Activated T-helper 2 cell treated with anti-CD3 and anti-CD28 coated beads, Interferon-gamma antibody, Interleukin-2, Interleukin-4, amounts not matched to agents 10 μg/mL and 5 μg/mL and 100 μg/mL, durations not matched to agents 14 hours and 24 hours and 36 hours (primary cell): Measurements from ENCODE around the gene FASN. TPM values are rescaled to one million over a fixed set of nuclear protein-coding genes. Genes with fewer than 3 reads are reported as not detected.
"Not testable (repeated sequence)": the region's sequence is repeated elsewhere in the genome, so short reads cannot be mapped to it uniquely, and the experiment has no call there.

Experiments used
- DNase-seq: peaks from one replicate; pipeline ENCODE4 v3.0.0; 2021; ENCODE audit warnings: low spot score
- H3K27ac Mint-ChIP-seq: one replicate; pipeline ENCODE4 v1.8.0; 2021; ENCODE audit warnings: mixed read lengths
- H3K27me3 Mint-ChIP-seq: one replicate; pipeline ENCODE4 v1.8.0; 2021; ENCODE audit warnings: low read depth, mixed read lengths
- H3K36me3 Mint-ChIP-seq: one replicate; pipeline ENCODE4 v1.8.0; 2021; ENCODE audit warnings: low read depth, mixed read lengths
- H3K4me1 Mint-ChIP-seq: one replicate; pipeline ENCODE4 v1.8.0; 2021; ENCODE audit warnings: low read depth, mixed read lengths
- H3K4me3 Mint-ChIP-seq: one replicate; pipeline ENCODE4 v1.8.0; 2021; ENCODE audit warnings: low read depth, mild to moderate bottlenecking, moderate library complexity, mixed read lengths
- H3K9me3 Mint-ChIP-seq: one replicate; pipeline ENCODE4 v1.8.0; 2021; ENCODE audit warnings: mixed read lengths
- intact Hi-C: fragments of 100-400 bp; cut with micrococcal nuclease; formaldehyde crosslinking; loops from one replicate; pipeline ENCODE4 v1.15.1; 2023
- total RNA-seq: library from RNA; stranded (reverse); gene quantifications from 2 replicates; pipeline ENCODE4 v1.2.3, GENCODE V29; 2022

Gene FASN
- total RNA-seq, 1 donor from 2014 or later: 387 TPM

DNA sequence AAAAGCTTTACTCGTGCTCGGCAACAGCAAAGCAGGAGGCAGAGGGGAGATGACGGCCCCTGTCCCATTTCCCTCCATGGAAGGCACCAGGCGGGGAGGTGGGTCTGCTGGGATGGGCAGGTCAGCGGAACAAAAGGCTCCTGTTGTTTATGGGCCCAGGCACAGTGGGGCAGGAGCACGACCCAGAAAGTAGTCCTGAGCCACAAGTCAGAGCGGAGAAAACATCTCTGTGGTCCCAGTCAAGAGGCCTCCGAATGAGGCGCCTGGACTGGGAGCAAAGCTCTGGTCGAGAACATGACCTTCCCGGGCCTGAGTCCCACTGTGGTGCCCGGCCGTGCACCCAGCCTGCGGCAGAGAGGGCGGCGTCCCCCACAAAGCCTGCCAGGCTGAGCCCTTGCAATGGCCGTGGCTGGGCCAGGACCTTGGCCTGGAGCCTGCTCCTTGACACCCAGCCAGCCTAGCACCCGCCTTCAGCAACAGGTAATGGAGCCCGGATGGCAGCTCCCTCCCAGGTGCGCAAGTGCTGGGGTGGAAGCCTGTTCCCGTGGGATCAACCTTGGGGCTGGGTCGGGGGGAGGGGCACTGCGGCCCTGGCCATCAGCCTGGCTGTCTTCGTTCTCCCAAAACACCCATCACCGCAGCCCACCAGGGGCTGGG, 50.0 kb downstream of the FASN start:
- no peak for DNase-seq
- Mint-ChIP-seq H3K4me3 (no peak overlapping the region), H3K9me3 (no peaks in the 10 kb centered on the region), H3K4me1 (peaks cover 7% of the 10 kb centered on the region), H3K27ac (no peak overlapping the region), H3K36me3 (peaks cover 5% of the 10 kb centered on the region), H3K27me3 (no peaks in the 10 kb centered on the region)
- intact Hi-C loops: no loop called here

DNA sequence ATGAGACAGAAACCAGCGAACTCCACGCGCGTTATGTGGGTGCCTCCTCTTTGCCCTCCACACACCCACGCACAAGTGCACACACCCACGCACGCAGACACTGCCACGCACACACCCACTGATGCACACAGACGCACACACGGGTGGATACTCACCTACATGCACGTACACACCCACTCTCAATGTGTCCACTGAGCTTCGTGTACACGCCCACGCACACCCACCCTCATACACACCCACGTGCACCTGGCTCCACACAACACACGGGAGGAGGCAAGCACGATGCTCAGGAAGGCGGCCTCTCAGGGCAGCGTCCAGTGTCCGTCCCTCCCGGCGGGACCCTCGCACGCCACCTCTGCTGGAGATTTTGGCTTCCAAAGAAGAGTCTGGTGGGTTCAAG, 50.7 kb downstream of the FASN start:
- peaks cover 7% of the 10 kb centered on the region for H3K4me1 Mint-ChIP-seq
- intact Hi-C loops: no loop called here
- no peaks in the 10 kb centered on the region for H3K27me3 Mint-ChIP-seq
- H3K27ac Mint-ChIP-seq: no peak overlapping the region
- peaks cover 5% of the 10 kb centered on the region for H3K36me3 Mint-ChIP-seq
- no peak for DNase-seq
- H3K9me3 Mint-ChIP-seq: no peaks in the 10 kb centered on the region
- H3K4me3 Mint-ChIP-seq: no peak overlapping the region

DNA sequence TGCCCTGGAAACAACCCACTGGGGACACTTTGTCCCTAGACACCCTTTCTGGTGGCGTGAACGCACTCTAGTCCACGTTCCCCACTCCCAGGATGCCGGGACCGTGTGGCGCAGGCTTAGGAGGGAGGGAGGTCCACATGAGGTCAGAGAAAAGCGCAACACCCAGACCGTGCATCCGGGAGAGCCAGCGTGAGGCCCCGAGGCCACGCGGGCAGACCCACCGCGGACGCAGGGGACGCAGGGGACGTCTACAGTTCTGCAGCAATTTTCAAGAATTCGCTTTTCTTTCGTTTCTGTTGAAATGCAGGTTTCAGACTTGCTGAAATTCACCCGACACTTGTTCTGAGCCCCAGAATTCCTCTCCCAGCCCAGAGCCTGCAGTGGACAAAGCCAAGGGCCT, 51.1 kb downstream of the FASN start:
- DNase-seq: no peak
- Mint-ChIP-seq H3K9me3 (no peaks in the 10 kb centered on the region), H3K4me1 (peaks cover 7% of the 10 kb centered on the region), H3K27me3 (no peaks in the 10 kb centered on the region), H3K27ac (no peak overlapping the region), H3K36me3 (peaks cover 5% of the 10 kb centered on the region), H3K4me3 (peak overlapping the region; percentile 17)
- intact Hi-C loops: no loop called here

DNA sequence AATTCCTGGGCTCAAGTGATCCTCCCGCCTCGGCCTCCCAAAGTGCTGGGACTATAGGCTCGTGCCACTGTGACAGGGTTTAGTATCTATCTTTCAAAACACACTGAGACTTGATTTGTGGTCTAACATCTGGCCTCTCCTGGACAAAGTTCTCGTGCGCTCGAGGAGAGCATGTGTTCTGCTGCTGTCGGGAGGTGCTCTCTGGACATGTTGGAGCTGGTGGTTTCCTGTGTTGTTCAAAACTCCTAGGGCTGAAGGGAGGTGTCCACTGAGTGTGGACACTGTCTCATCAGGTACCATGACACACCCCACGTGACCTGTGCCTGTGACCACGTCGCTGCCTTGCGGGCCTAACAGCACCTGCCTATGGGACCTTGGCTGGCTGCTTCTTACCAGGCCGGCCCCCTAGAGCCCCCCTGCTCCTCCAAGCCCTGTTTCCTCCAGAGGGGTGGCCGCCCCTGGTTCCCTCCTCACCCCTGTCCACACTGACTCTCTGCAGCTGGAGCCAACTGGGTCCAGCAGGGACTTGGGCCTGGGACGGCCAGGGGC, 52.0 kb downstream of the FASN start:
- no peak for DNase-seq
- Mint-ChIP-seq H3K27ac (no peak overlapping the region), H3K36me3 (peaks cover 5% of the 10 kb centered on the region), H3K9me3 (no peaks in the 10 kb centered on the region), H3K4me1 (peaks cover 7% of the 10 kb centered on the region), H3K4me3 (no peak overlapping the region), H3K27me3 (no peaks in the 10 kb centered on the region)
- intact Hi-C loops: no loop called here

DNA sequence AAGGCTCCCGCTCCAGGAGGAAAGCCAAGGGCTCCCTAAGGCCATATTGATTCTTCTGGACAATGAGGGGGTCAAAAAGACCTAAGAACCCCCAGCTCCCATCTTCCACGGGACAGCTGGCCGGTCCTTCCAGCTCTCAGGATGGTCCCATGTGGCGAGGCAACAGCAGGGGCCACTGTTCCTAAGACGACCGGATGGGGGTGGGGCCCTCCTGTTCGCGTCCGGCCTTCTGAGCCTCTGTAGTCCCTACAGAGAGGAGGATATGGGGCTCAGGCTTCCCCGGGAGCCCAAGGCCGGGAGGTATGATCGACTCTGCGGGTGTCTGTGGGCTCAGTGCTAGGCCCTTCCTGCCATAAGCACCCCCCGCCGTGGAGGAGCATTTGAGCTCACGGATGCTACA, 54.5 kb downstream of the FASN start:
- H3K4me3 Mint-ChIP-seq: no peak overlapping the region
- no peaks in the 10 kb centered on the region for H3K9me3 Mint-ChIP-seq
- no peak overlapping the region for H3K27ac Mint-ChIP-seq
- no peak for DNase-seq
- no peaks in the 10 kb centered on the region for H3K36me3 Mint-ChIP-seq
- intact Hi-C loops: no loop called here
- peaks cover 7% of the 10 kb centered on the region for H3K4me1 Mint-ChIP-seq
- no peaks in the 10 kb centered on the region for H3K27me3 Mint-ChIP-seq

DNA sequence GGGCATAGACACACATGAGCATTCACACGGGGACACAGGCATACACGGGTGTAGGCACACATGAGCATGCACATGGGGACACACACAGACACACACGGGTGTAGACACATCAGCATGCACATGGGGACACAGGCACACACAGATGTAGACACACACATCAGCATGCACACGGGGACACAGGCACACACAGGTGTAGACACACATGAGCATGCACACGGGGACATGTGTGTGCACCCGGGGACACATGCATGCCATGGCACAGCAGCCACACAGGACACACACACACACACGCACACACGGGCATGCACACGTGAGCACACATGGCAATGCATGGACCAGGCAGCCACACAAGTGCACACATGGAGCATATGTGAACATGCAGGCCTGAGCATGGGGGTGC, 55.4 kb downstream of the FASN start:
- Mint-ChIP-seq H3K27me3 (no peaks in the 10 kb centered on the region), H3K36me3 (no peaks in the 10 kb centered on the region), H3K27ac (no peak overlapping the region), H3K4me3 (no peak overlapping the region), H3K9me3 (no peaks in the 10 kb centered on the region), H3K4me1 (peaks cover 11% of the 10 kb centered on the region)
- intact Hi-C loops: no loop called here
- DNase-seq: no peak

DNA sequence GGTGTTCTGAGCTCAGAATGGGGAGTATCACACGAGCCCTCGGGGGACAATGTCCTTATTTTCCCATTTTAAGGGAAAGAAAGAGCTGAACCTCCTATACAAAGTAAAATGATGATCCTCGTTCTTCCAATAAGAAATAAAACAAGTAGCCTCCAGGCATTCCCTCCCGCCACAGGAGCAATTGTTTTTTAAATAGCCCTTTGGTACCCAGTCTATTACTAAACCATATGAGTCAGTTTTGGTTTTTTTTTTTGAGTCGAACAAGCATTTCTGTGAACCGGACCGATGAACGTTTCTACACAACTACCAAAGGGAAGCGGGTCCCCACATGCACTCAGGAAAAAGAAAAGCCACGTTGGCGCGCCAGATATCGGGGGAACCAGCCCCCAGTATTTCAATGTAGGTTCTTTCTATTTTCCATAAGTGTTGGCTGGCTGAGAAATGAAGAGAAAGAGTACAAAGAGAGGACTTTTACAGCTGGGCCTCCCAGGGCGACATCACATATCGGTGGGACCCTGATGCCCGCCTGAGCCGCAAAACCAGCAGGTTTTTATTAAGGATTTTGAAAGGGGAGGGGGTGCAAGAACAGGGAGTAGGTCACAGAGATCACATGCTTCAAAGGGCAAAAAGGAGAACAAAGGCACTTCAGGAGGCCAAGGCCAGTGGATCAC, 56.8 kb downstream of the FASN start:
- no peak for DNase-seq
- Mint-ChIP-seq H3K9me3 (no peaks in the 10 kb centered on the region), H3K27me3 (no peaks in the 10 kb centered on the region), H3K4me3 (no peak overlapping the region), H3K36me3 (peaks cover under 1% of the 10 kb centered on the region), H3K4me1 (peaks cover 8% of the 10 kb centered on the region), H3K27ac (no peak overlapping the region)
- intact Hi-C loops: no loop called here

DNA sequence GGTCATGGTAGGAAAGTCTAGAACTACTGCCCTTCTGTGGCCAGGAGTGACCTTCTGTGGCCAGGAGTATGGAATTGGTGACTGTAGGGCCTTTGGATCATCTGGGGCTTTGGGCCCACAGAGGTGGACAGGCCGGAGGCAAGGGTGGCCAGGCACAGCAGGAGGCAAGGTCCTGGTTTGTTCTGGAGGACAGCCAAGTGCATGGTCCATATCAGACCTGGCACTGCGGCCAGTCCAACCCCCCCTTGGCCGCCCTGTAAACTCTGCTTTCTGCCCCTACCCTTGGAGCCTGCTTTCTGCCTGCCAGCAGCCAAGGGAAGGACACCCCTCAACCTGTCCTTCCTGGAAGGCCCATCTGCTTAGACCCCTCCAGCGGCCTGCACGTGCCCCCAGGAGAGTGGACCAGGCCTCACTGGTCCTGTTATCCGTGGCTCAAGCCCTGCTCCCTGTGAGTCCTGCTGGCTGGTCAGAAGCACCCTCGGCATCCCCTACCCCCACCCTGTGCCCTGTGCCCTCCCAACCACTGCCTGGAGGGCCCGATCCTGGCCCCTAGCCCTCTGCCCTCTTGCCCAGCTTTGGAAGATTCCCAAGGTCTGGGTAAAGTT, 58.2 kb downstream of the FASN start:
- Mint-ChIP-seq H3K36me3 (peaks cover 13% of the 10 kb centered on the region), H3K4me1 (peaks cover 11% of the 10 kb centered on the region), H3K9me3 (no peaks in the 10 kb centered on the region), H3K27me3 (no peaks in the 10 kb centered on the region), H3K4me3 (no peak overlapping the region), H3K27ac (no peak overlapping the region)
- DNase-seq: no peak
- intact Hi-C loops: loop anchor here (10.0 kb wide), 1 partner anchor 375 kb away; the partner anchor contains the start of genes HEXD and OGFOD3

DNA sequence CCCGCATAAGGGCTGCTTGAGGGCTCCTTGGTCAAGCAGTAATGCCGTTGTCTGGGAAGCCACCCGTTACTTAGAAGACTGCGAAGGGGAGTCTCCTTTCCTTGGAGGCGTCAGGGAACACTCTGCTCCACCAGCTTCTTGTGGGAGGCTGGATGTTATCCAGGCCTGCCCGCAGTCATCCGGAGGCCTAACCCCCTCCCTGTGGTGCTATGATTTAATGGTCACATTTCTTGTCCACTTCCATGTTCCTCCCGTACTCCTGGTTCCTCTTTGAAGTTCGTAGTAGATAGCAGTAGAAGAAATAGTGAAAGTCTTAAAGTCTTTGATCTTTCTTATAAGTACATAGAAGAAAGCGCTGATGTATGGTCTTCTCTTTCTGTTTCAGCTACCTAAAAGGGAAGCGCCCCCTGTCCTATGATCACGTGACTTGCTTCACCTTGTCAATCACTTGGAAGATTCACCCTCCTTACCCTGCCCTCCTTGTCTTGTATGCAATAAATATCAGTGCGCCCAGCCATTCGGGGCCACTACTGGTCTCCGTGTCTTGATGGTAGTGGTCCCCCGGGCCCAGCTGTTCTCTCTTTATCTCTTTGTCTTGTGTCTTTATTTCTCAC, 59.1 kb downstream of the FASN start:
- intact Hi-C loops: loop anchor here (10.0 kb wide), 1 partner anchor 376 kb away; the partner anchor contains the start of genes HEXD and OGFOD3
- peak overlapping the region; percentile 9 for H3K4me3 Mint-ChIP-seq
- H3K36me3 Mint-ChIP-seq: peaks cover 18% of the 10 kb centered on the region

DNA sequence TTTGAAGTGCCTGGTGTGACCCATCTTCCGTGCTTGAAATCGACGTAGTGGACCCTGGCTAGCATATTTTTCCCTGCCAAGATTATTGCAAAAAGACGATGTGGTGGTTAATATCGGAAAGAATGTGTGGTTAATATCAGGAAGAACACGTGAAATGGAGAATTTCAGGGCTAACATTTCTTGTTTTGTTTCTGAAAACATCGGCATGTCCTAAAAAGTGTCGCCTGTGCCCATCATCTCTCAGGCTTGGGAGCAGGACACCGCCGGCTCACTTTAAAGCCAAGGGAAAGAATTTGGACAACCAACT, 60.2 kb downstream of the FASN start:
- intact Hi-C loops: loop anchor here (1.0 to 10.0 kb wide), 2 partner anchors 15 to 377 kb away; partner anchors contain the start of genes HEXD, LRRC45 and OGFOD3
- Mint-ChIP-seq H3K4me3 (peak overlapping the region; percentile 74), H3K4me1 (peaks cover 12% of the 10 kb centered on the region), H3K9me3 (no peaks in the 10 kb centered on the region), H3K36me3 (peaks cover 18% of the 10 kb centered on the region), H3K27ac (peak overlapping the region; percentile 87), H3K27me3 (no peaks in the 10 kb centered on the region)
- DNase-seq: no peak

More for the DNA sequence above, 59.1 kb downstream of the FASN start:
- not testable (repeated sequence) for H3K27me3 Mint-ChIP-seq, DNase-seq, H3K27ac Mint-ChIP-seq, H3K9me3 Mint-ChIP-seq
- H3K4me1 Mint-ChIP-seq: peaks cover 11% of the 10 kb centered on the region

DNA sequence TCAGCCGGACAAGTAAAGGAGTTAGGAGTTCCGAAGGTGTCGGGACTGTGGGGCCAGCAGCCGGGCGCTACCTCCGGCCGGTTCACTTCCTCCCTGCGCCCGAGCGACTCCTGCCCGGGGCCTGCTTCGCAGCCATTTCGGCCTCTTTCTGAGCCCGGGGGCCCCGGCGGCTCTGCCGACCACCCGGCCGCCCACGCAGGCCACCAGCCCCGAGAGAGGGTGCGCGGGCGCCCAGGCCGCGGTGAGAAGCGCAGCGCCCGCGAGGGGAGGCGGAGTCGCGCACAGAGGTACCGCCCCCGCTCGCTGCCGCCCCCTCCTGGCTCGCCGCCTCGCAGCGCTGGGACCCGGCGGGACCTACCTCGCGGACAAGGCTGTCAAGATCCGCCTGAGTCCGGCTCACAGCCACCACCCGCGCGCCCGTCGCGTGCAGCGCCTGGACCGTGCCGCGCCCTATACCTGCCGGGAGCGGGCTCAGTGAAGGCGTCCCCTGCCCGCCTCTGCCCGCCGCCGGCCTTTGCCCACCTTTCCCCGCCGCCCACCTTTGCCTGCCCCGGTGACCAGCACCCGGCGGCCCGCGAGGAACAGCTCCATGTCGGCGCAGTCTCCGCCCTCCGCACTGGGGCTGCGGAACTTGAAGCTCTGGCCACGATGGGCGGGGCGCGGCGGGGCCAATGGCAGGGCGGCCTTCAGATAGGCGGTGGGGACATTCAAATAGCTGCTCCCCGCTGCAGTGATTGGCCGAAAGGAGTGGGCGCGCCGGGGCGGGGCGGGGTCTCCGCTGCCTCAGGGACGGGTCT, 60.7 kb downstream of the FASN start, which contains the start of gene DCXR:
DCXR (minus strand) TSS at position 606 of the 797 bp plus-strand sequence; CDS start at position 591, 15 bp downstream.
- DNase-seq: peak; percentile 97
- Mint-ChIP-seq H3K27ac (peak within 1 kb of the TSS; percentile 87), H3K27me3 (no peaks in the 10 kb centered on the region)

DNA sequence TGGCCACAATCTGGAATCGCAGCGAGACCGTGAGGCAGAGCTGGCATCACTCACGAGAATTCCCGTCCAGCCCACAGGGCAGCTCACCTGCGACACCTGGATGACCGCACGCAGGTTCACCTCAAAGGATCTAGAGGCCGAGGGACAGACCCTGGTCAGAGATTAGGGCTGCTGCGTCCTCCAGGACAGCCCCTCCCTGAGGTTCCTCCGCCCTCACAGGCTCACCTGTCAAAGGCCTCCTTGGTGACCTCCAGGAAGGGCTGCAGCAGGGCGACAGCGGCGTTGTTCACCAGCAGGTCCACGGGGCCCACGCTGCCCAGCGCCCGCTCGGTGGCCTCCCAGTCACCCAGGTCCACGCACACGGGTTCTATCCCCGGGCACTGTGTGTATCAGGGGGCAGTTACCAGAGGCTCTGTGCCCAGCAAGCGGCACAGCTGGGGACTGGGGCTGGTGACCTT, 61.4 kb downstream of the FASN start:
- intact Hi-C loops: loop anchor here (1.0 to 10.0 kb wide), 2 partner anchors 13 to 378 kb away; partner anchors contain the start of genes HEXD, LRRC45 and OGFOD3
- peaks cover 13% of the 10 kb centered on the region for H3K4me1 Mint-ChIP-seq
- H3K4me3 Mint-ChIP-seq: peak overlapping the region; percentile 75
- no peak overlapping the region for H3K27ac Mint-ChIP-seq
- no peak for DNase-seq
- peaks cover 18% of the 10 kb centered on the region for H3K36me3 Mint-ChIP-seq
- no peaks in the 10 kb centered on the region for H3K27me3 Mint-ChIP-seq
- no peaks in the 10 kb centered on the region for H3K9me3 Mint-ChIP-seq

More for the DNA sequence above, 60.7 kb downstream of the FASN start, which contains the start of gene DCXR:
- intact Hi-C loops: loop anchor here (1.0 to 10.0 kb wide), 2 partner anchors 14 to 378 kb away; partner anchors contain the start of genes HEXD, LRRC45 and OGFOD3
- H3K4me1 Mint-ChIP-seq: peaks cover 13% of the 10 kb centered on the region
- peak within 1 kb of the TSS; percentile 75 for H3K4me3 Mint-ChIP-seq
- no peaks in the 10 kb centered on the region for H3K9me3 Mint-ChIP-seq
- H3K36me3 Mint-ChIP-seq: peaks cover 18% of the 10 kb centered on the region
